Stimulated activated CD8-positive, alpha-beta memory T cell treated with anti-CD3 and anti-CD28 coated beads, Interleukin-15, amount 100 ng/mL, for 1 hour (primary cell): ENCODE results near the gene IFRD2.

Source experiments
- DNase-seq: peaks from one replicate; pipeline ENCODE4 v3.0.0-alpha.2; 2020; ENCODE audit warnings: low read depth

IFRD2 gene

GRCh38 chr3:50302095-50303012 lies 10.1 kb upstream of the IFRD2 start:
- DNase-seq = no peak

- no peak for DNase-seq
Observed at GRCh38 chr3:50300681-50301254, 8.5 kb upstream of the IFRD2 start.

GRCh38 chr3:50299929-50300680 lies 7.9 kb upstream of the IFRD2 start:
- no peak for DNase-seq

- DNase-seq = no peak
Observed at GRCh38 chr3:50299638-50299928, 7.4 kb upstream of the IFRD2 start.

- peak; percentile 98 for DNase-seq
Observed at GRCh38 chr3:50298836-50299637, 6.8 kb upstream of the IFRD2 start, which contains the start of the genes HYAL3 and NAA80. Gene HYAL3, minus strand, starts transcription at chr3:50299405. Its CDS starts 3,803 bp downstream, at chr3:50295602. Gene NAA80, minus strand, starts transcription at chr3:50299405. Its CDS starts 1,942 bp downstream, at chr3:50297463.

GRCh38 chr3:50297896-50298725 lies 5.9 kb upstream of the IFRD2 start:
- DNase-seq = no peak

- no peak for DNase-seq
Observed at GRCh38 chr3:50297384-50297775, 5.2 kb upstream of the IFRD2 start.

GRCh38 chr3:50296721-50297383 lies 4.6 kb upstream of the IFRD2 start:
- no peak for DNase-seq

- DNase-seq = no peak
Observed at GRCh38 chr3:50295553-50296431, 3.6 kb upstream of the IFRD2 start.

GRCh38 chr3:50294492-50295403 lies 2.5 kb upstream of the IFRD2 start:
- DNase-seq = no peak

- no peak for DNase-seq
Observed at GRCh38 chr3:50294089-50294488, 1.9 kb upstream of the IFRD2 start.

- DNase-seq = no peak
Observed at GRCh38 chr3:50293079-50293801, 1.0 kb upstream of the IFRD2 start.

- DNase-seq = no peak
Observed at GRCh38 chr3:50290161-50290641, 2.0 kb downstream of the IFRD2 start.

GRCh38 chr3:50289130-50289529 lies 3.1 kb downstream of the IFRD2 start:
- DNase-seq = no peak

- no peak for DNase-seq
Observed at GRCh38 chr3:50288387-50289007, 3.7 kb downstream of the IFRD2 start.

GRCh38 chr3:50287262-50287661 lies 5.0 kb downstream of the IFRD2 start:
- no peak for DNase-seq
